Retinal pigment epithelial cell (primary cell): ENCODE data around the gene RNPEPL1.
"Not testable (repeated sequence)": the region's sequence is repeated elsewhere in the genome, so short reads cannot be mapped to it uniquely, and the experiment has no call there.

Experiments used
- DNase-seq: peaks from one replicate; pipeline ENCODE4 v3.0.0-alpha.2; 2010; ENCODE audit warnings: low read depth
- H3K4me3 ChIP-seq: 2 replicates; pipeline ENCODE4 v1.5.1; 2011; ENCODE audit warnings: mild to moderate bottlenecking, low read length, control low read depth, moderate library complexity
- TF ChIP-seq, protein P1 (sequence below): conservative IDR thresholded peaks from 2 replicates; pipeline ENCODE4 v1.5.1; 2011; ENCODE audit warnings: low read depth, low read length, control low read depth, inconsistent platforms

The RNPEPL1 gene

DNA sequence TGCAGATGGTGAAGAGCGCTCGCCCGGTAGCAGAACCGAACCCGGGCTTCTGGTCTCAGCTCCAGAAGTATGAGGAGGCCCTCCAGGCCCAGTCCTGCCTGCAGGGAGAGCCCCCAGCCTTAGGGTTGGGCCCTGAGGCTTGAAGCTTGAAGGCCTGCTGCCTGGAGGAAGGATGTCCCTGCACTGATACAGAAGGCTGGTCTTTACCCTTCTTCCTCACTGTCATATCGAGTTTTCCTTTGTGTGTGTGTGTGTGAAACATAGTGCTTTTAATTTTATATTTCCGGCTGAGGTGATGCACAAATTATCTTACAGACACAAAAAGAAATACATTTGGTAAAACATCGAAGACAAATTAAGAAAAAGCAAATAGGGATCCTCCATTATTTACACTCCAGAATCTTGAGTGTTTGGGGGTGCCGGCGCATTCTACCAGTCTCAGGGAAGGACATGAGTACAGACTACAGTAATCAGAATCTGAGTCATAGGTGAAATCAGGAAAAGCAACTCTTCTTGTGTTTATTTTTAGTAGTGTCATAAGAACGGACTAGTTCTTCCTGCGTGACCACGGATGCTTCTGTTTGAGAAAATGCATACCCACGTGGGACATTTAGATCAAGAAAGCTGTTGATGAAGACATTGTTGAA is 6.8 kb upstream of the RNPEPL1 start:
- no peak for DNase-seq
- H3K4me3 ChIP-seq: peak overlapping the region; percentile 59
- TF ChIP-seq, protein P1, sequence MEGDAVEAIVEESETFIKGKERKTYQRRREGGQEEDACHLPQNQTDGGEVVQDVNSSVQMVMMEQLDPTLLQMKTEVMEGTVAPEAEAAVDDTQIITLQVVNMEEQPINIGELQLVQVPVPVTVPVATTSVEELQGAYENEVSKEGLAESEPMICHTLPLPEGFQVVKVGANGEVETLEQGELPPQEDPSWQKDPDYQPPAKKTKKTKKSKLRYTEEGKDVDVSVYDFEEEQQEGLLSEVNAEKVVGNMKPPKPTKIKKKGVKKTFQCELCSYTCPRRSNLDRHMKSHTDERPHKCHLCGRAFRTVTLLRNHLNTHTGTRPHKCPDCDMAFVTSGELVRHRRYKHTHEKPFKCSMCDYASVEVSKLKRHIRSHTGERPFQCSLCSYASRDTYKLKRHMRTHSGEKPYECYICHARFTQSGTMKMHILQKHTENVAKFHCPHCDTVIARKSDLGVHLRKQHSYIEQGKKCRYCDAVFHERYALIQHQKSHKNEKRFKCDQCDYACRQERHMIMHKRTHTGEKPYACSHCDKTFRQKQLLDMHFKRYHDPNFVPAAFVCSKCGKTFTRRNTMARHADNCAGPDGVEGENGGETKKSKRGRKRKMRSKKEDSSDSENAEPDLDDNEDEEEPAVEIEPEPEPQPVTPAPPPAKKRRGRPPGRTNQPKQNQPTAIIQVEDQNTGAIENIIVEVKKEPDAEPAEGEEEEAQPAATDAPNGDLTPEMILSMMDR: no peak

GRCh38 chr2:240563231-240563630 is 5.1 kb upstream of the RNPEPL1 start:
- DNase-seq, H3K4me3 ChIP-seq: not testable (repeated sequence)

GRCh38 chr2:240563951-240564560 is 4.2 kb upstream of the RNPEPL1 start:
- TF ChIP-seq, protein P1: no peak
- DNase-seq: no peak

GRCh38 chr2:240564561-240565332 is 3.5 kb upstream of the RNPEPL1 start:
- TF ChIP-seq, protein P1: no peak
- DNase-seq: no peak
- H3K4me3 ChIP-seq: no peak overlapping the region

More at GRCh38 chr2:240563951-240564560, 4.2 kb upstream of the RNPEPL1 start:
- no peak overlapping the region for H3K4me3 ChIP-seq

- DNase-seq: peak; percentile 68
- TF ChIP-seq, protein P1: no peak
- peak overlapping the region; percentile 15 for H3K4me3 ChIP-seq
These were observed 2.7 kb upstream of the RNPEPL1 start for GRCh38 chr2:240565333-240566202.

- no peak for DNase-seq
These were observed 1.8 kb upstream of the RNPEPL1 start for GRCh38 chr2:240566203-240567136.

More at GRCh38 chr2:240566203-240567136, 1.8 kb upstream of the RNPEPL1 start:
- peak overlapping the region; percentile 29 for H3K4me3 ChIP-seq
- TF ChIP-seq, protein P1: peak; percentile 72
